HG02588 (cell line): Measurements from ENCODE around the gene CDC27.
"Not testable (repeated sequence)": the region's sequence is repeated elsewhere in the genome, so short reads cannot be mapped to it uniquely, and the experiment has no call there.

Source experiments
- ATAC-seq: cut with Tn5 transposase; IDR thresholded peaks from one replicate; pipeline ENCODE4 v1.9.1; 2021; ENCODE audit warnings: mild to moderate bottlenecking, moderate library complexity; ENCODE audit not compliant: unreplicated experiment

Gene CDC27

DNA sequence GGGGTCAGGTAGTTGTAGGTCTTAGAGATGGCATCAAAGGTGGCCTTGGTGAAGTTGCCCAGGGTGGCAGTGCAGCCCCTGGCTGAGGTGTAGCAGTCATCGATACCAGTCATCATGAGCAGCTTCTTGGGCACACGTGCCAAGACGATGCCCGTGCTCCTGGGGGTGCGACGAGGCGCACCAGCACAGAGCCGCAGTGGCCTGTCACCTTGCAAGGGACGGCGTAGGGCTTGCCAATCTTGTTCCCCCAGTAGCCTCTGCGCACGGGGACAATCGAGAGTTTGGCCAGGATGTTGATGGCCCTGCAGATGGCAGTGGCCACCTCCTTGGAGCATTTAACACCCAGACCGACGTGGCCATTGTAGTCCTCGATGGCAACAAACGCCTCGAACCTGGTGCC, 29.8 kb downstream of the CDC27 start:
- ATAC-seq = no peak

DNA sequence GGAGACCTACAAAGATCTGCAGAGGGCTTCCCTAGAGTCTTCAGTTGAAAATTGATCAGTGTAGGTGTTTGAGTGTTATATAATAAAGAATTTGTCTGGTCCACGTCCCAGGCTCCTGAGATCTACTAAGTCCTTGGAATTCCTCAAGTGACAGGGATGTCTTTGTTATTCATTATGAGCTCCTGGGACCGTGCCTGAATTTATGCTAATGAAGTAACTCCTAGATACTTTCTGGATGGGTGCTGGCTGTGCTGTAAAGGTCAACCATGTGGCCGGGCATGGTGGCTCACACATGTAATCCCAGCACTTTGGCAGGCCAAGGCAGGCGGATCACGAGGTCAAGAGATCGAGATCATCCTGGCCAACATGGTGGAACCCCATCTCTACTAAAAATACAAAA, 43.7 kb downstream of the CDC27 start:
- no peak for ATAC-seq

DNA sequence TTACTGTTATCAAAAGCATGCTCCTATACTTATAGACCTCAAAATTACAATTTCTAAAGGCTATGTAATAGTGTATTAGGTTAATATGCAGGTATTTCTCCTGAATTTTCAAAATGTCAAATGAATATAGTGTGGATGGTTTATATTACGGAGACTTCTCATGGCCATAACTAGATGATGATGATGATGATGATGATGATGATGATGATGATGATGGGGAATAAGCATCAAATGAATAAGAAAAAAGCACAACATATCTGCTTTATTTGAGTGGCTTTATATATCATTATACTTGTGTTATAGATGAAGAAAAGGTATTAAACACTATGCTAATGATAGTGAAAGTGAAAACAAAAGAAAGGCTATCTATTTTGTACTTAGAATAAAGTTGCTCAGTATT, 53.9 kb downstream of the CDC27 start:
- ATAC-seq = no peak

DNA sequence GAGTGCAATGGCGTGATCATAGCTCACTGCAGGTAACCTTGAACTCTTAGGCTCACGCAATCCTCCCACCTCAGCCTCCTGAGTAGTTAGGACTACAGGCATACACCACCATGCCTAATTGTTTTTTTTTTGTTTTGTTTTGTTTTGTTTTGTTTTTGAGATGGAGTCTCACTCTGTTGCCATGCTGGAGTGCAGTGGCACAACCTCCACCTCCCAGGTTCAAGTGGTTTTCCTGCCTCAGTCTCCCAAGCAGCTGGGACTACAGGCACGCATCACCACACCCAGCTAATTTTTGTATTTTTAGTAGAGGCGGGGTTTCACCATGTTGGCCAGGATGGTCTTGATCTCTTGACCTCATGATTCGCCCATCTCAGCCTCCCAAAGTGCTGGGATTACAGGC, 54.7 kb downstream of the CDC27 start:
- not testable (repeated sequence) for ATAC-seq

DNA sequence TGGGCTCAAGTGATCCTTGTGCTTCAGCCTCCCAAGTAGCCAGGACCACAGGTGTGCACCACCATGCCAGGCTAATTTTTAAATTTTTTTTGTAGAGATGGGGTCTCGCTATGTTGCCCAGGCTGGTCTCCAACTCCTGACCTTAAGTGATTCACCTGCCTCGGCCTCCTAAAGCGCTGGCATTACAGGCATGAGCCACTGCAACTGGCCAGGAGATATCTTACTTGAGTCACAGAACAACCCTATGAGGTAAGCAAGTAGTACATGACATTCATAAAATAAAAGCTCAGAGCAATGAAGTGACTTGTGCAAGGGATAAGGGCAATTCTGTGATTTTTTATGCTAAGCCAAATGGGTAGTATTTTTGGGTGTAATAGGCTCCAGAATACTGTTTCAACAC, 57.3 kb downstream of the CDC27 start:
- ATAC-seq = no peak

DNA sequence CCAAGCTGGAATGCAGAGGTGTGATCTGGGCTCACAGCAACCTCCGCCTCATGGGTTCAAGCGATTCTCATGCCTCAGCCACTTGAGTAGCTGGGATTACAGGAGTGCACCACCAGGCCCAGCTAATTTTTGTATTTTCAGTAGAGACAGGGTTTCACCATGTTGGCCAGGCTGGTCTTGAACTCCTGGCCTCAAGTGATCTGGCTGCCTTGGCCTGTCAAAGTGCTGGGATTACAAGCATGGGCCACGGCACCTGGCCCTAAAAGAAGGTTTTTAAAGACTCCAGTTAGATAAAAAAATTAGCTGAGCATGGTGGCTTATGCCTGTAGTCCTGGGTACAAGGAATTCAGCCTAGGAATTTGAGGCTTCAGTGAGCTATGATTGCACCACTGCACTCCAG, 62.3 kb downstream of the CDC27 start:
- not testable (repeated sequence) for ATAC-seq

DNA sequence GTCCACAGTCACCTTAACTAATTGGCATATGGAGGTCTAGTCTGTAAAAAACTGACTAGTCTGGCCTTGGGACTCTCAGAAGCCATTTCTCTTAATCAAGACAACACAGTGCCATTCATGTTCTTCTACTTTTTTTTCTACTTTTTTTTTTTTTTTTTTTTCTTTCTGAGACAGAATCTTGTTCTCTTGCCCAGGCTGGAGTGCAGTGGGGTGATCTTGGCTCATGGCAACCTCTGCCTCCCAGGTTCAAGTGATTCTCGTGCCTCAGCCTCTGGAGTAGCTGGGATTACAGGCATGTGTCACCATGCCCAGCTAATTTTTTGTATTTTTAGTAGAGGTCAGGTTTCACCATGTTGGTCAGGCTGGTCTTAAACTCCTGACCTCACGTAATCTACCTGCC, 65.8 kb downstream of the CDC27 start:
- ATAC-seq = not testable (repeated sequence)

DNA sequence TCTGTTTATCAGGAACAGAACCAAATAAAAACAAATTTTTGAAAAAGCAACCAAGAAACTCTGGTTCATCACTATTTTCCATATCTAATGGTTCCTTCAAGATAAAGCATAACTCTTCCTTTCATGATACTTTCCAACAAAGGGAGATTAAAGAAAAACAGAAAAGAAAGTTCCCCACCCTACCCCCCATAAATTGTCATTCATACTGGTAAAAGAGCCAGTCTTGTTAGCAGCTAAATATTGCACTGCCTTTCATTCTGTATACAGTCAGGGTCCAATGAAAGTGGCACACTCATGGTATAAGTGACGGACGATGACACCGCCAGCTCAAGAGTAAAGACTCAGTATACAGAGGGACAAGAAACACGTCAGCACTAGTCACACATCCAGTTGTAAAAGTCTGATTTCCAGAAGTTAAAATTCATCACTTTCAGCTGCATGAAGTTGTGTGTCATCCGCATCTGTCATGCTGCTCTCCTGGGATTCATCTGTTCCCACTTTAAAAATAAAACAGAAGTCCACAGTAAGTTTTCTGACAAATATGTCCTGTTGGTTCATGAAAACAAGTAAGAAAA, 68.5 kb downstream of the CDC27 start:
- ATAC-seq = no peak

DNA sequence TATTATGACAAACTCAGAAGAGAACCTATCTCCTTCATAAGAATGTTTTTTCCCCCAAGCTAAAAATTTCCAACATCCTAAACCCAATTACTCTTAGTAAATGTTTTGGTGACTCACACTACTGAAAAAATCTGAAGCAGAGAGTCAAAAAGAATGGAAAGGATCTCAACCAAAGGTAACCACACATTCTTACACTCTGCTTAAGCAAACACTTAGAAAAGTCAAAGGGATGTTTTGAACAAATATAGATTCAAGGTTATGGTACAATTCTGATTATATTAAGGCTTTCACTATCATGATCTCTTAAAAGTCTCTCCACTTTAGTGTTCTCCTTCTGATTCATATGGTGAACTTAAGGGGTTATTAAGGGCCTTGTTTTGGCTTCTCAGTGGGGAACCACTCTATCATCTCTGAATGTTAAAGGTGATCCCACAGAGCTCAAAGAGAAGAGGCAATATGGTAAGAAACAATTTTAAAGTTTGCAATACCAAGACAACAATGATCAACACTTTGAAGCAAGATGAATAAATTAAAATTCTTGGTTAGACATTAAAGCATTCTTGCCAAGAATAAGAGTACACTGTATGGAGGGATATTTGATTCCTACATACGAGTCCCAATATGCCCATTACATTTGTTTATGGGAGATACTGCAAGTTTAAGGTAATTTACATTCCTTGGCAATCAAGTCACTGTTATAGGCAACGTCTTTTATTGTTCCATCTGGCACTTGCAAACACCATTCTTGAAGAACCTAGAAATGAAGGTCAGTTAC, 69.2 kb downstream of the CDC27 start:
- ATAC-seq = no peak

DNA sequence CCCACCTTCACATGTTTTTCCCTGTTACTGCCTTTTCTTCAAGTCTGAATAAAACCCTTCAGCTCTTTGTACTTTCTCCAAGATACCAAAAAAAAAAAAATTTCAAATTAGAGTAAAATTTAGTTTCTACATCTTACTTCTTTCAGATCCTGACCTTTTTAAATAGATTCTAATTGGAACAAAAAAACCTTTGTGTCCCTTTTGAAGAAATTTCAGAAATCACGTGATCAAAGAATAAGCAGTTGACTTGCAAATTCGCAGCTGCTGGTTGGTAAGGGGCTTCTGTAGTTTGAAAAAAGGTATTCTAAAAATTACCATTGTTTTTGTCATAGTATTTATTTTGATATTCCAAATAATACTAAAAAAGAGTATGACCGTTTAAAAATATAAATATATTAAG, 71.7 kb downstream of the CDC27 start:
- no peak for ATAC-seq

DNA sequence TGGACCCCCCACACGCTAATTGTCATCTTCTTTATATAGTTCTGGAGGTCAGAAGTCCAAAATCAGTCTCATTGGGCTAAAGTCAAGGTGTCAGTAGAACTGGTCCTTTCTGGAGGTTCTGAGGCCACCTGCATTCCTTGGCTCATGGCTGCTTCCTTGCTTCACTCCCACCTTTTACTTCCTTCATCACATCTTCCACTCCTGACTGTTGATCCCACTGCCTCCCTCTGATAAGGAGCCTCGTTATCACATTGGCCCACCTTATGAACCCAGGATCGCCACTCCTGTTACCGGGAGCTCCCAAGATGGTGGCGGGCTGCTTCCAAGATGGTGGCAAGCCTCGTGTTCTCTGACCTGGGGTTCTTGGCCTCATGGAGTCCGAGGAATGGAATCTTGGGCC, 83.0 kb downstream of the CDC27 start:
- no peak for ATAC-seq

DNA sequence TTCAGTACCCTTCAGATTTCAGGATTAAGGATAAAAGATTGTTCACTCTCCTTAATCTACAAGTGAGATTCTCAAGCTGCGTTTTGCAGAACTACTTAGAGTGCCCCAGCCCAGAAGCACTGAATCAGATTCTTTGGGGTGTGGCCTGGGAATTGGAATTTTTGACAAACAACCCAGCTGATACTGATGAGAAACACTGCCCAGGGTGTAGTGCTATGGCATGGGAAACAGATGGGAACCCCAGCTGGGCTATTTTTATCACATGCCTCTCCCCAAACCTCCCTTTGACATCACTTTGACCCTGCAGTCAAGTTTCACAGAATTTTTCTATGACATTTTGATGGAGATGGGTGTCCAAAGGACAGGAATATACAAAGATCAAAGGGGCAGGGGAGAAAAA, 83.8 kb downstream of the CDC27 start:
- ATAC-seq = not testable (repeated sequence)

DNA sequence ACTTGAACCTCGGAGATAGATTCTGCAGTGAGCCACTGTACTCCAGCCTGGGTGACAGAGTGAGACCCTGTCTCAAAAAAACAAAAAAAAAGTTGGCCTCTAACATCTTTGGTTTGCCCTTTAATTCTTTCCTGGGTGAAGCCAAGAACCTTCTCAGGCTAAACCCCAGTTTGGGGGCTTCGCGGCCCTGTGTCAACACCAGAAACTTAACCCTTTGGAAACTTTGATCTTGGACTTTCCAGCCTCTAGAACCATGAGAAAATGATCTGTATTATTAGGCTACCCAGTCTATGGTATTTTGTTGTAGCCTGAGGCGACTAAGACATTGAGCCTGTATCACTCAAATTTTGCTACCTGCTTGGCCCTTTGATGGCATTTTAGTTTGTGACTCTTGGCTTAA, 86.2 kb downstream of the CDC27 start:
- no peak for ATAC-seq

DNA sequence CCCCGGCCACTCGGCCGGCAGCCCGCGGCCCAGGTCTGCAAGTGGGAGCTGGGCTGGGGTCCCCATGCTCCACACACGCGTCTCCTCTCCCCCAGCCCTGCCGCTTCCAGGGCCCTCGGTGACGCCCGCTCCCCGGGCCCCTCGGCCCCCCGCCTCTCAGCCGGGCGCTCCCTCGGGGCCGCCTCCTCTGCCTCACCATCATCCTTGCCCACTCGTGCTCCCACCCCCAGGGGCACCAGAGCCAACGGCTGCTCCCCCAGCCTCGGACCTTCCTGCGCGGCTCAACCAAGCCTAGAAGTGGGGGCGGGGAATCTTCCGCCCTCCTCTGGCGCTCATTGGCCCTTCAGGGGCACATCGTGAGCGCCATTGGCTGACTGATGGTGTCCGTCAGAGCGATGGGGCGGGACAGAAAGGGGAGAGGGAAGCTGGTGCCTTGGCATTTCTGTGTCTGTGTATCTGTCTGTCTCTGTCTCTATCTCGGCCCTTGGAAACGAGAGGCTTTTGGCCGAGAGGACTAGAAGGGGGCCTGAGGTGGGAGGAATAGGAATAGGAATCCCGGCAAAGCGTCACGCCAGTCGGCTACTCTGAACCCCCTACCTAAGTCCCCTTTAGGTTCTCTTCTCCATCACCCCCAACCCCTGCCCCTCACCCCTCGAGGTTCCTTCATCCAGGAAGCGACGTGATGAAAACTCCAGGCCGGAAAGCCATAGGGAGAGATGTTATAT, 88.9 kb downstream of the CDC27 start:
- ATAC-seq = peak; percentile 96

DNA sequence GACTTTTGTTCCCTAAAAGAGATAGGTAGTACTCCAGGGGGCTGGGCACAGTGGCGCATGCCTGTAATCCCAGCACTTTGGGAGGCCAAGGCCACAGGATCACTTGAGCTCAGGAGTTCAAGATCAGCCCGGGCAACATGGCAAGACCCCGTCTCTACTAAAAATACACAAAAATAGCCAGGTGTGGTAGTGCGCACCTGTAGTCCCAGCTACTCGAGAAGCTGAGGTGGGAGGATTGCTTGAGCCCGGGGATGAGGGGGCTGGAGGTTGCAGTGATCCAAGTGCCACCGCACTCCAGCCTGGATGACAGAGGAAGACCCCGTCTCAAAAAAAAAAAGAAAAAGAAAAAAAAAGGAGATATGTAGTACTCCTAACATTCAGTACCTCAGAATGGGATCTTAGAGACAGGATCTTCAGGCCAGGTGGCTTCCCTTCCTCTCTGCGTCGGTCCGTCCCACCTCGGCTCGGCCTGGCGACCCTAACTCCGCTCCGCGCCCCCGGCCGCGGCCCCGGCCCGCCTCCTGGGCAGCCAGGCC, 89.6 kb downstream of the CDC27 start:
- peak; percentile 26 for ATAC-seq

DNA sequence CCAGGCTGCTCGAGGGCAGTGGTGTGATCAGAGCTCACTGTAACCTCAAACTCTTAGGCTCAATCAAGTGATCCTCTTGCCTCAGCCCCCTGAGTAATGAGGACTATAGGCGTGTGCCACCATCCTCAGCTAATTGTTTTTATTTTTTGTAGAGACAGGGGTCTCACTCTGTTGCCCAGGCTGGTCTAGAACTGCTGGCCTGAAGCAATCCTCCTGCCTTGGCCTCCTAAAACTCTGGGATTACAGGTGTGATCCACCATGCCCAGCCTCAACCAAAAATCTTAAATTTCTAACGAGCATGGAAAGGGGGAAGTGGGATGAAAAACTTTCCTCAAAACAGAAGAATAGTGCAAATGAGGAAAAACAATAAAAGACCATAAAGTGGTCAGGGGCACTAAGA, 92.8 kb downstream of the CDC27 start:
- no peak for ATAC-seq

DNA sequence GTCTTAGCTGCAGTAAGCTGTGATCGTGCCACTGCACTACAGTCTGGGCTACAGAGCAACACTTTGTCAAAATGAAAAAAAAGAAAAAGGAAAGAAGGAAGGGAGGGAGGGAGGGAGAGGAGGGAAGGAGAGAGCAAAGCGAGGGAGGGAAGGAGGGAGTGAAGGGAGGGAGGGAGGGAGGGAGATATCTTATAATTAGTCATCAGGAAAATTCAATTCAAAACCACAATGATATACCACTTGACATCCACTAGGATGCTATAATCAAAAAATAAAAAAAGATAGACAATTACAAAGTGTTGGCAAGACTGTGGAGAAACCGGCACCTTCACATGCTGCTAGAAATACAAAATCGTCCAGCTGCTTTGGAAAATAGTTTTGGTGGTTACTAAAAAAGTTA, 93.8 kb downstream of the CDC27 start:
- ATAC-seq = no peak

DNA sequence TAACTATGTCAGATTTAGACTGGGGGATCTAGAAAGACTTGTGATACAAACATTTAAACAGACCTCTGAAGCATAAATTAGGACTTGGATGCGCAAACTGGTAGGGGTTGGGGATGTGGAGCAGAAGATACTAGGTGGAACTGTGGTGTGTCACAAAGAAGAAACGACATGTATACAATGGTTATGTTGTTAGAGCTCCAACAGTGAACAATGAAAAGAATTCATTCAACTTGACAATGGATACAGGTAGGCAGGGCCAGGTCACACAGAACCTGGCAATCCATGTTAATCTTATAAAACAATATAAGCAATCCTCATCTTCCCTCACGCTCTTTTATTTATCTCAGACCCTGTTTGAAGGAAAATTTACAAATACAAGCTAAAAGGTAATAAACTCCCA, 102.0 kb downstream of the CDC27 start:
- ATAC-seq = no peak

DNA sequence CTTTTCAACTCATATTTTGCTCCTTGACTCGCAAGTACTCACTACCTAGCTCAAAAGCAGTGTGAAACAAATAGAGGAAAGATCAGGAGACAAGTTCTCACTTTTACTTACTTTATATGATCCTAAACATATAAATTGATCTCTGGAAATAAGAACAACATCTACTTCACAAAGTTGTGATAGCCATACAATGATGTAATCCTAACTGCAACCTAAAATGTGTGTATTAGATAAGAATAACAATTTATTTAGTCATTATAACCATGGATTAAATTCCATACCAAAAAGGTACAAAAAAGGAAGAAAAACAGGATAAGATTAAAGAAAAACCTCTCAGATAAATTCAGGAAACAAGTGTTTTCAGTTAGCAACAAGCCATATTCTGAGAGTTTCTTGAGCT, 103.4 kb downstream of the CDC27 start:
- ATAC-seq = no peak

DNA sequence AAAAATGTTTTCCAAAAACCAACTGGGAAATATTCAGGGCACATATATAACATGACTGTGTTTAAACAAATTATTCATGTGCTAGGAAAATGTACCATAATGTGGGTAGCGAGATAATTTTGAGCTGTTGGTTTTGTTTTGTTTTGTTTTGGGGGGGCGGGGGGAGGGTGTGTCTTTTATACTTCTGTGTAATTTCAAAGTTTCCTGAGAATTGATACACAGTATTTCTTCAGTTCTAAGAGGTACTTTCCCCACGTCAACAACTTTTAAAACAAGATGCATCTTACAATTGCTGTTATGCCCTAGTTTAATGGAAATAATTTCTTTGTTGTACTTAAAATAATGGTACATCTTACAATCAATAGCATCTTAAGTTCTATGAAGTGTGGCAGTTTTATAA, 110.3 kb downstream of the CDC27 start:
- no peak for ATAC-seq

DNA sequence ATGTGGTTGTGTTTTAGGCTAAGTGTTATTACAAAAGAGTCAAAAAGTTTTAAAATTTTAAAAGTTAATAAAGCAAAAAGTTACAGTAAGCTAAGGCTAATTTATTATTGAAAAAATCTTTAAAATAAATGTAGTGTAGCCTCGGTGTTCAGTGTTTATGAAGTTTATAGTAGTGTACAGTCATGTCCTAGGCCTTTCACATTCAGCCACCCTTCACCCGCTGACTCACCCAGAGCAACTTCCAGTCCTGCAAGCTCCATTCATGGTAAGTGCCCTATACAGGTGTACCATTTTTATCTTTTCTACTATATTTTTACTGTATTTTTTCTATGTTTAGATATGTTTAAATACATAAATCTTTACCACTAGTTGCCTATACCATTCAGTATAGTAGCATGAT, 111.5 kb downstream of the CDC27 start:
- ATAC-seq = no peak

DNA sequence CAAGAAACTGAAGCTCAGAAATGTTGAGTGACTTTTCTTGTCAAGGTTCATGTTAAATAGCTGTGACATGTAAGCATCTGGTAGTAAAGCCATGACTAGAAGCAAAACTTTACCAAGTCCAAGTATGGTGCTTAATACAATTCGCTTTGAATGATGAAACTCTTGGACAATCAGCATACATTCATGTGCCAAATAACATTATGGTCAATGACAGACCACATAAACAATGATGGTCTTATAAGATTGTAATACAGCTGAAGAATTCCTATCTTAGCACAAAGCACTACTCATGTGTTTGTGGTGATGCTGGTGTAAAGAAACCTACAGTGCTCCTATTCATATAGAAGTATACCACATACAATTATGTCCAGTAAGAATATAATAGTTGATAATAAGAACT, 112.9 kb downstream of the CDC27 start:
- ATAC-seq = no peak
